NCI-H2227 (cell line): ENCODE data around the gene IMP3.
"Not testable (repeated sequence)": the region's sequence is repeated elsewhere in the genome, so short reads cannot be mapped to it uniquely, and the experiment has no call there.

Experiments
- DNase-seq: peaks from one replicate; lab custom pipeline; 2025; ENCODE audit not compliant: unreplicated experiment; lab: John Stamatoyannopoulos, UW

Gene IMP3

DNA sequence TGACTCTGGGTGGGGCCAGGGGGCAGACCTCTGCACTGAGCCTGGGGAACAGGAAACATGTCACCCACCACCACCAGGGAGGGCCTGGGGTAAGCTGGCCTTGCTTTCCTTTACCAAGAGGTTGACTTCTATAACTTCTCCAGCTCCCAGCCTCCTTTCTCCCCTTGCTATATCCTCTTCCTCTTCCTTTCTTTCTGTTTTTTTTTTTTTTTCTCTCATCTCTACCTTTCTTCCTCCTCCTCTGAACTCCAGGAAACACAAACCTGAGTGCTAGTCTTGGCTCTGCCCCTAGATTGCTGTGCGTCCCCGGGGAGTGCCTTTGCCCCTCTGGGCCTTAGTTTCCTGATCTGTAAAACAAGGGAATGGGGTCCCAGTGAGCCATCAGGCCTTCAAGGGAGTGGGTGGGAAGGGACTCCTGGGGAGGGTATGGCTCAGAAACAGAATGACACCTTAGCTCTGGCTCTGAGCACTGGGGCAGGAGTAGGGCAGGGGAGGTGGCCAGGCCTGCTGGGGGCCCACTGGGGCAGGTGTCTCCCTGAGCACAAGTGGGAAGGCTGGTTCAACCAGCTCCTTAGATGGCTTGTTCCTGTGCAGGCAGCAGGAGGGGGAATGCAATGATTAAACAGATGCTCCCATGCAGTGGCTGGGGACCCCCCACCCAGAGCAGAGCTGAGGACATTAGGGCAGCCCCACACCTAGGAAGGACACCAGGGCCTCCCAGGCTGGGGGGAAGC lies 12.0 kb upstream of the IMP3 start:
- no peak for DNase-seq

DNA sequence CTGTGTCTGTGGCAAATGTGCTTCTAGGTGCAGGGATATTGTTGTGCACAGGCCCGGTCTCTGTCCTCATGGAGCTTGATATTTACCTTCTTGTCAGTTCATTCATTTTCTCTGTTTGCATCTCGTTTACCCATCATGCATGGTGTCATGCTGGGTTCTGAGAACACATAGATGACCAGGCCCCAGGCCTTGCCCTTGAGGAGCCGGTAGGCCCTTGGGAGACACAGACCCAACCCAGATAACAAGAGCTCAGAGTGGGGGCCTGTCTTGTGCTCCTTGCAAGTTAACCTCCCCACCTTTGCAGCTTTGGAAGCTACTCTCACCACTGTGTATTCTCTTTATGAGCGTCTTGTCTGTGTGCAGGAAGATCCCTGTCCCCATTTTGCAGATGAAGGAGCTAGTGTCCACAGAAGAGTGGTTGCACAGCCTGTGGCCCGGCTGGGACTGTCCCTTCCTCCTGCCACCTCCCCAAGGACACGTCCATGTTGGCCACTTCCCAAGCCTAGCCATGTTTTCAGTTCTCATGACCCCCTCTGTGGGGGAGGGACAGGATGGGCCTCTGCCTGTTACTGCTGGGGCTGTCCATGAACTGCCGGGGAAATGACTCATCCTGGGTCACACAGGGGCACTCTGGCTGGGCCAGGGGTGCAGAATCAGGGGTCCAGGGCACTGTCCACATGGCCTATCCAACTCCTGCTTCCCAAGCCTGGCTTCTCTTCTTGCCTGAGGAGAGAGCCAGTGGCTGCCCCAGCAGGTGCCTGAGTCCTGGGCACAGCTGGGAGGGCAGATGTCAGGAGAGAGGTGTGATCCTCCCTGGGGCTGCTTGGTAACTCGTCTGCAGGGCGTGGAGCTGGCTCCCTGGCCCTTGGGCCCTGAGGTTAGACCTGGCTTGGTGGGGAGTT lies 11.1 kb upstream of the IMP3 start:
- DNase-seq: no peak

DNA sequence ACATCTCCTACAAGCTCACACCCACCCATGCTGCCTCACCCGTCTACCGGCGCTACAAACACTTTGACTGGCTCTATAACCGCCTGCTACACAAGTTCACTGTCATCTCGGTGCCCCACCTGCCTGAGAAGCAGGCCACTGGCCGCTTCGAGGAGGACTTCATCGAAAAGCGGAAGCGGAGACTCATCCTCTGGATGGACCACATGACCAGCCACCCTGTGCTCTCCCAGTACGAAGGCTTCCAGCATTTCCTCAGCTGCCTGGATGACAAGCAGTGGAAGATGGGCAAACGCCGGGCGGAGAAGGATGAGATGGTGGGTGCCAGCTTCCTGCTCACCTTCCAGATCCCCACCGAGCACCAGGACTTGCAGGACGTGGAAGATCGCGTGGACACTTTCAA lies 9.8 kb upstream of the IMP3 start:
- no peak for DNase-seq

DNA sequence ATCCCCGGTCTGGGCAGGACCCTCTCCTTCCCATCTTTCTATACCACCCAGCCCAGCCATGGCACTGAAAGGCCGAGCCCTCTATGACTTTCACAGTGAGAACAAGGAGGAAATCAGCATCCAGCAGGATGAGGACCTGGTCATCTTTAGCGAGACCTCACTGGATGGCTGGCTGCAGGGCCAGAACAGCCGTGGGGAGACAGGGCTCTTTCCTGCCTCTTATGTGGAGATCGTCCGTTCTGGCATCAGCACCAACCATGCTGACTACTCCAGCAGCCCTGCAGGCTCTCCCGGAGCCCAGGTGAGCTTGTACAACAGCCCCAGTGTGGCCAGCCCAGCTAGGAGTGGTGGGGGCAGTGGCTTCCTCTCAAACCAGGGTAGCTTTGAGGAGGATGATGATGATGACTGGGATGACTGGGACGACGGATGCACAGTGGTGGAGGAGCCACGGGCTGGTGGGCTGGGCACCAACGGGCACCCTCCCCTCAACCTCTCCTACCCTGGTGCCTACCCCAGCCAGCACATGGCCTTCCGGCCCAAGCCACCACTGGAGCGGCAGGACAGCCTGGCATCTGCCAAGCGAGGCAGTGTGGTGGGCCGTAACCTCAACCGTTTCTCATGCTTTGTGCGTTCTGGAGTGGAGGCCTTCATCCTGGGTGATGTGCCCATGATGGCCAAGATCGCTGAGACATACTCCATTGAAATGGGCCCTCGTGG lies 9.2 kb upstream of the IMP3 start:
- no peak for DNase-seq

DNA sequence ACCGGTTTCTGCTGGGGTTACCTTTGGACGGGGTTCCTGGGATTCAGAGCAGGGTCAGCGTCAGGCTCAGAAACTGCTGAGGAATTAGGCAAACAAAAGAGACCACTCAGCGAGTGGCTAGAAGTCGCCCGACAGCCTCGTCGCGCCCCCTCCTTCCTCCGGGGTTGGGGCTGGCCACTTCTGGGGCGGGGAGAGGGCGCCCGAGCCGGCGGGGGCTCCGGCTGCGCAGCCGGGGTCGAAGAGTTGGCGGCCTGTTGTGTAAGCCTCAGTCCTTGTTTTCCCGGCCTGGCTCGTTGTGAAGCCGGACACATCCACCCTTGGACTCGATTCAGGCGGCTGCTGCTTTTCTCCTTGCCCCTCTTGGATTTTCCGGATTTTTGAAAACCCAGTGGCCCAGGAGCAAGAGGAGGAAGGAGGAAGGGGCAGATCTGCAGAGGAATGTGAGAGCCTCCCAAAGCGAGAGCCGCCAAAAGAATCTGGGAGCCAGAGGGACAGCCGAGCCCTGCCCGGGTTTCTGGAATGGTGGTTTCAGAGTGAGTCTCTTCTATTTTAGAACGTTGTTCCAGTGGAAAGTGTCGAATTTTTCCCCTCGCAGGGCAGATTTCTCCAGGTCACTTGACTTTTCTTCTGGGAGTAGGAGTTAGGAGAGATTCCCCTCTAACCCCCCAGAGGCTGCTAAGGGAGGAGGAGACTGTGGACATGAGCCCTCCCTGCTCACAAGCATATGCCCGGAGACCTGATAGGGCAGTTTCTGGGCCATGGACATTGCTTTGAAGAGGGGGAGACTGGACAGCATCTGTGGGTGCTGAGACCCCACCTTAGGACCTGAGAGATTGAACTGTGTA lies 8.4 kb upstream of the IMP3 start:
- DNase-seq: peak; percentile 54

DNA sequence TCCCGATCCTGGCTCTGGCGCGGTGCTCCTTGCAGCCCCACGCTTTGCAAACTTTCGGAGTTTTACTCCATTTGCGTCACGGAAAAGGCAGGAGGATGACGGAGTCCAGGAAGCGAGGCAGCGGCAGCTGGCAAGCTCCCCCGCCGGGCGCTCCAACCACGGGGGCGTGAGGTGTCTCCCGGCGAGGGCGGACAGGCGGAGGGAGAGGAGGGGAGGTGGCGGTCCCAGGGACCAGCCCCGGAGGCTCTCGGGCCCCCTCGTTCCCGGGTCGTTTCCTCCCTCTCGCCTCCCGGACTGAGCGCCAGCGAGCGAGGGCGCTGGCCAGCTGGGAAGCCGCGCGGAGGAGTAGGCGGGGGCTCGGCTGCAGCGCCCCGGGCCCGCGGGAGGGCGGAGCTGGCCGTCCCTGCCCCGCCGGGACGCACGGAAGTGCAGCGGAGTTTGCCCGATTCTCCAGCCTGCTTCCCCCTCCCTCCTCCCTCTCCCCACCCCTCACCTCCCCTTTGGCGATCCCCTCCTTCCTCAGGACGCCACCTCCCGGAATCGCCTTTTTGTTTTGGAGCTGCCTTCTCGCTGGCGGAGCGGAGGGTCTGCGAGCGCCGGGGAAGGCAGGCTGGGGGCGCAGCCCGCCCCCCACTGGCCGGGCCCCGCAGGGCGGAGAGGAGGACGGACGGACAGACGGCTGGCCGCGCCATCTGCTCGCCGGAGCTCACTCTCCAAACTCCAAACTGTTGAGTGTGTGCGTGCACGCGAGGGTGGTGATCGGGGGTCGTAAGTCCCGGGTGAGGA lies 7.5 kb upstream of the IMP3 start, which contains the start of gene SNX33:
Gene SNX33 (plus strand): TSS at position 543 of the 786 bp plus-strand sequence. CDS start 1,191 bp downstream, outside the sequence.
- DNase-seq: peak; percentile 56

DNA sequence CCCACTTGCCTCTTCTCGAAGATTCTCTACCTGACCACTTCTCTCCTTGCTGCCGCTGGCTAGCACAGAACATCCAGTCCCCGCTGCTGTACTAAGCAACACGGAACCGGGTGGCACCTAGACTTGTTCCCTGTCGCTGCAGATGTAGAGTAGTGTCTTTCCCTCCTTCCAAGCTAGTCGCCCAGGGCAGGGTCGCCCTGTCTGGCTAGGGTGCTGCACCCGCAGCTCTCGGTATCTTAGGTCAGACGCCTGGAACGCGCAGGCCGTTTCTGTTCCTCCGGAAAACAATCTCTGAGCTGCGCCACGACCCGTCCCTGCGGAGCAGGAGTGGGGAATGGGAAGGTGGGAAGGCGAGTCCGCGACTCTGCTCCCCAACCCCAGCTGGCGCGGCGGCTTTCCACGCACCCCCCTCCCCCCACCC lies 6.9 kb upstream of the IMP3 start:
- DNase-seq: peak; percentile 7

DNA sequence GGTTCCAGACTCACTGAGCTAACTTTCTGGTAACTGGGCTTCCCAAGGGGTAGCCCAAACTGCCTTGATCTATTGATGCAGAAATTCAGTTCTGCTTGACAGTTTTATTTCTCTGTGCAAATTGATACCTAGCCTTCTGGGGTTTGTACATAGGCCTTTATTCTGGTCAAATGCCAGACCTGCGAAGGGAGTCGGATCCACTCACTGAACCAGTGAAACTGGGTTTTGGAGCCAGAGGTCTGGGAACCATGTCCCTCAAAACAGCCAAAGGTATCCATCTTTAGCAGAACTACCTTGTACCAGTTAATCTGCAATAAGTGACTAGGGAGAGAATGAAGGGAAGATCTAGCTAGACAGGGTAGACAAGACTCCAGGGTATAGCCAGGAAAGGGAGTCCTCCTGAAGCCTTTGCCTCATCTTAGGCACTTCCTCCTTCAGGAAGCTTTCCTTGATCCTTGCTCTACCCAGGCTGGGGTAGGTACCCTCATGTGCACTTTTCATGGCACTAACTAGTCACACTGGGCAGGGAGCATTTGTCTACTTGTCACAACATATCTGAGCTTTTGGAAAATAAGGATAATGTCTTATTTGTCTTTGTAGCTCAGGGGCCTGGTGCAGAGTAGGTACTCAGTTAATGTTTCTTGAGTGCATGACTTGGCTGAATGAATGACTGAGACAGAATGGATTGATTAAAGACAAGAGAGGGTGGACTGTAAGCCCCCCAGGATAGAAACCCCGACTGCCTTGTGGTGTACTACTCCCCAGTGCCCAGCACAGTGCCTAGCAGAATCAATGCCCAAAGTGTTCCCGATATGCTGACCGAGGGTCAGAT lies 6.3 kb upstream of the IMP3 start:
- no peak for DNase-seq

DNA sequence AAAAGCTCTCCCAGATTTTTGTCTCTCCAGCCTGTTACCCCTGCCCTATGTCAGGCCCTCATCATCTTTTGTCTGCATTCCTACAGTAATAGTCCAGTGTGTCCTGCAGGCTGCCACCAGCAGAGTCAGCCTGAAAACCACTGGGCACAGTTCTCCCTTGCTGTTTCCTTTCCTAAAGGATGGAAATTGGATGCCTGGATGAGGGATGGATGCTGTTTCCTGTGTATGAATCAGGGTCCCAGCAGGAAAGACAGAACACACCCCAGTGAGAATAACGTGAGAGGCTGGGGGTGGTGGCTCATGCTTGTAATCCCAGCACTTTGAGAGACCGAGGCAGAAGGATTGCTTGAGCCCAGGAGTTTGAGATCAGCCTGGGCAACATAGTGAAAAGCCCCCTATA lies 4.4 kb upstream of the IMP3 start:
- no peak for DNase-seq

DNA sequence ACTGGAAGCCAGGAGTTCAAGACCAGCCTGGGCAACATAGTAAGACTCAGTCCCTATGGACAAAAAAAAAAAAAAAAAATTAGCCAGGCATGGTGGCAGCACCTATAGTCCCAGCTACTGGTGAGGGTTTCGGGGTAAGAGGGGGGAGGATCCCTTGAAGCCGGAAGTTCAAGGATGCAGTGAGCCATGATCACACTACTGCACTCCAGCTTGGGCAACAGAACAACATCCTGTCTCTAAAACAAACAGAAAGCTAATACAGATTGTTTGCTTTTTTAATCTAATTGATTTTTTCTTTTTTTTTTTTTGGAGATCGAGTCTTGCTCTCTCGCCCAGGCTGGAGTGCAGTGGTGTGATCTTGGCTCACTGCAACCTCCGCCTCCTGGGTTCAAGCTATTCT lies 1.6 kb upstream of the IMP3 start:
- no peak for DNase-seq

DNA sequence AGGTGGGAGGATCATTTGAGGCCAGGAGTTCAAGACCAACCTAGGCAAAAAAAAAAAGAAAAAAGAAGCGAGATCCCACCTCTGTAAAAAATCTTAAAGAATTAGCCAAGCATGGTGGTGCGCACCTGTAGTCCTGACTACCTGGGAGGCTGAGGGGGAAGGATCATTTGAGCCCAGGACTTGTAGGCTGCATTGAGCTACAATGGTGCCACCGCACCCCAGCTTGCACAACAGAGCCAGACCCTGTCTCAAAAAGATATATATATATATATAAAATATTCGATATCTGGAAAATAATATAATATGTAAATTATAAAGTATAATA lies 1.1 kb upstream of the IMP3 start:
- DNase-seq: no peak

DNA sequence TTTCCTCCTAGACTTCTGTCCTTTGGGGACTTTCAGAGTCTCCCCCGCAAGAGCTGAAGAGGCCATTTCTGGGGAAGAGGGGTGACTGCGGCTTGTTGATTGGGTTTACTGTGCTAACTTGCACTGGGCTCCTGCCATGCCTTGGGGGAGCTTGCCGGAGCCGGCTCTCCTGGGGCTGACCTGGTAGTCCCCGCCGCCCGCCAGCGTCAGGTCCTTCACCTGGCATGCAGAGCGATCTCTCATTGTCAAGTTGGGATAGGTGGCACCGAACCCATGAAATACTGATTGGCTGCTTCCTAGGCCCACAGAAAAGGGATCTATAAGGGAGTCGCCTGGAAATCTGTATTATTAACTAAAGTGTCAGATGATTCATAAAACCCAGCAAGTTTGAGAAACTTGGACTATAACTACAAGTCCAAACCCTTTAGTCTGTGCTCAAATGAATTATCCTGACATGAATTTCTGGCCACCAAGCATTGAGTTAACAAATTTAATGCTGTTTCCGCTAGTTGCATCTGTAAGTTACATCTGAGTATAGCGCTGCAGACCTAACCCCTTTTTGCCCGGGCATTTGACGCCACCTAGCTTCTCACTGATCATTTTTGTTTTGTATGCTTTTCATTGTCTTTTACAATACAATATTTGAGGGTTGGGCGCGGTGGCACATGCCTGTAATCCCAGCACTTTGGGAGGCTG lies 607 bp upstream of the IMP3 start:
- DNase-seq: peak; percentile 48

DNA sequence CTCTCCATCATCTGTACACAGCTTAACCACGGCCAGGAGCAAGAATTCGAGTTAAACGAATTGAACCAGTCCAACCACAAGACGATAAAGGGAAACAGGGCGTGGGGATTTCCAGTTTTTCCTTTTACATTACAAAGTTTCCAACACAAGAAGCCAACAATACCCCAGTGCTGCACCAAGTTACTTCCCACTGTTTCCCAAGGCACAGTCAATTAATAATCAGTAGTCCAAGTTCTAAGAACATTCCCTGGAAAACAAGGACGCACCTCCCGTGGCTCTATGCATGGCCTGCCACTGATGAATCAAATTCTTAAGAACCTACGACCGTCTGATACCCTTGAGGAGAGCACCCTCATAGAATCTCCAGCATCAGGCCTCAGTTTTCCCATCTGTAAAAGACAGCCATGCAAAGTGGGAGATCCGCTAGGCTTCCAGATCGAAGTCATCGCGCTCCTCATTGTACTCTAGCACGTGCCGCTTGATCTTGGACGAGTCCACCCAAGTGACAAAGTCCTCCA lies 774 bp downstream of the IMP3 start:
- no peak for DNase-seq

DNA sequence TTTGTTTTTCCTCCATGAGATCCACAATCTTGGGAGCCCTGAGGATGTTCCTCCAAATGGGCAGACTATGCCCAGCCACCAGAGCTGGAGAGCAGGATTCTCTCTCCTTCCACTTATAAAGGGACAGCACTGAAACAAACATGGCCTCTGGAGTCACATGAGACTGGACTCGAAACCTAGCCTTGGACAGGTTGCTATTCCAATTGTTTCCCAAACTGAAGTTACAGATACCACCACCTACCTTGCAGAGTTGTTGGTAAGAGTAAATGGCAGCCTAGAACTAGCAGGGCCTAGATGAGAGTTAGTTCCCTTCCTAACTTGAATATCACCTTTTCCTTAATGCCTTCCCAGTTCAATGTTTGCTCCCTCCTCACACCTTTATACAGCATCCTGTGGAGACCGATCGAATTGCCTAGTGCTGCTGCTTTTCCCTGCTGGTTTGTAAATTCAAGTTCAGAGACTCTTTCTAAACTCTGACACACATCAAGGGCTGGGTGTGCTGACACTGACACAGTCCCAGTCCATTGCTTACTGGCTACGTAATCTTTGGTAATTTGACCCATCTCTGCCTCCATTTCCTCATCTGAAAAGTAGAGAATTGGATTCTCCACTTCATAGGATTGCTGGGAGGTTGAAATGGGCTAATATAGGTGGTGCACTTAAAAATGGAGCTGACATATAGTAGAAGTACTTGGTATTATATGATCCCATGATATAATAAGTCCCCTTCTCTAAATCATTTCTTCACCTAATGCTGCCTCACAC lies 2.6 kb downstream of the IMP3 start:
- DNase-seq: no peak

DNA sequence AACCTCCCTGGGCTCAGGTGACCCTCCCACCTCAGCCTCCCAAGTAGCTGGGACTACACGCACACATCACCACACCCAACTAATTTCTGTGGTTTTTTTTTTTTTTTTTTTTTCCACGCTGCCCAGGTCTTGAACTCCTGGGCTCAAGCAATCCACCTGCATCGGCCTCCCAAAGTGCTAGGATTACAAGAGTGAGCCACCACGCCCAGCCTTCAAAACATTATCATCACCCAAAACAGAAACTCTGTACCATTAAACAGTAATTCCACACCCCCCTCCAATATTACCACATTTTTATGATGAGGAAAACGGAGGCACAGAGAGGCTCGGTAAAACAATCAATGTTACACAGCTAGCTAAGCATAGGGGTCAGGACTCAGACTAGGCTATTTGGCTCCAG lies 4.0 kb downstream of the IMP3 start:
- DNase-seq: no peak

DNA sequence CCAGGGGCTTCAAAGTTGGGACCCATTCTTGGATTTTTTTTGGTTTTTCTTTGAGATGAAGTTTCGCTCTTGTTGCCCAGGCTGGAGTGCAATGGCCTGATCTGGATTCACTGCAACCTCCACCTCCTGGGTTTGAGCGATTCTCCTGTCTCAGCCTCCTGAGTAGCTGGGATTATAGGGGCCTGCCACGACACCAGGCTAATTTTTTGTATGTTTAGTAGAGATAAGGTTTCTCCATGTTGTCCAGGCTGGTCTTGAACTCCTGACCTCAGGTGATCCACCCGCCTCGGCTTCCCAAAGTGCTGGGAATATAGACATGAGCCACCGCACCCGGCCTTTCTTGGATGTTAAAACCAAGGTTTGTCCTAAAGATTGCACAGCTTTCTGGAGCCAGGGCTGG lies 6.1 kb downstream of the IMP3 start:
- not testable (repeated sequence) for DNase-seq

DNA sequence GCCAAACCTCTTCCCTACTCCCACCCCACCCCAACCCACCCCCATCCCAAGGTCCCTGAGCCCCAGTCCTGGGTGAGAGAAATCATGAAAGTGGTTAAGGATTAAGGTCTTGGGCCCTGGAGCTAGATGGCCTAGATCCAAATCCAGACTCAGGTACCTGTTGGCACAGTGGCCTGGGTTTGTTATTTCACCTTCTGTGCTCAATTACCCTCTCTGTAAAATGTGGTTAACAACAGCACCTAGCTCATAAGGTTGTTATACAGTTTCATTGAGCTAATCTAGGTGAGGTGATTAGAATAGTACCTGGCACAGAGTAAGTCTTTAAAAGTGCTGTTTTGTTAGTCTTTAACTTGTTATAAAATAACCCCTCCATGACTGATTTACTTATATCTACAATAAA lies 8.1 kb downstream of the IMP3 start:
- DNase-seq: no peak
